ENCODE results near the gene TSHB.

DNA sequence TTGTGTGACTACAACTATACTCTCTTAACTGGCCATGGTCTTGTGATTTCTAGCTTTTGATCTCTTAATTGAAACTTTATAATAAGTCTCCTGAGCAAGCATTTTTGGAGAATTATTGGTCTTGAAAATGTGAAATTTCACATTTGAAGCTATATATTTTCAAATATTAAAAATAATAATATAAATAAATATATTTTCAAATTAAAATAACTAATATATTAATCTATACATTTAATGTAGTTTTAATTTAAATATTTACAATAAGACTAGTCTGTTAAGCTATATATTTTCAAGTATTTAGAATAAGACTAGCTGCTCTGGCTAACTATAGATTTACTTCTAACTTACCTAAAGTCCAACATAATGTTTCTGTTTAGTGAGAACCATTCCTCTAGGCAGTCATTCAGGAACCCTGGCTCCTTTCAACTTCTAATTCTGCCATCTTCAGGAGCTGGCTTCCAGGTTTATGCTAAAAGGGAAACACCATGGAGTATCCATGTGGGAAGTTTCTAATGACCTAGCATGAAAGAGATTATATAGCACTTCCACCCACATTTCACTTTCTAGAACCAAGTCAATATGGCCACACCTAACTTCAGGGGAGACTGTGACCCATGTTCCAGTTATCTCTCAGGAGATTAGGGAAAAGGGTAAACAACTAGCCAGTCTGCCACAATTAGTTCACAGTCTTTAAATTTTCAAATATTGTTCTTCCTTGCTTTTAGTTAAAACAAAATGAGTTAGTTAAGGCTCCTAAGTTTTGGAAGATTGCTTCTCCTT lies 31.9 kb upstream of the TSHB start:
- no peak for TF ChIP-seq POLR2A (IDR thresholded peaks at IDR 0.05; ENCODE audit: low read depth, low read length)
- TF ChIP-seq TAF1 (IDR thresholded peaks at IDR 0.05; ENCODE audit: borderline replicate concordance, low read depth, low read length), result no peak

All from GM12892 (cell line).